GM23338 (cell line): ENCODE data around the gene MRPS12. TPM values are rescaled to one million over a fixed set of nuclear protein-coding genes. Genes with fewer than 3 reads are reported as not detected.
A peak's percentile ranks its signal among the peaks of the same experiment; 100 is the strongest.

Source experiments
- ATAC-seq: fragments of 200-7000 bp; cut with Tn5 transposase; 3 replicates; pipeline ENCODE4 v1.9.1; 2020
- DNase-seq: peaks from one replicate; pipeline ENCODE4 v3.0.0-alpha.2; 2015; ENCODE audit warnings: low spot score
- H2AFZ ChIP-seq: fragments of 200-600 bp; sonication (generic); 2 replicates; pipeline ENCODE4 v1.8.0; 2016; ENCODE audit warnings: antibody characterized with exemption, mild to moderate bottlenecking, moderate library complexity
- H3F3A ChIP-seq: fragments of 200-600 bp; sonication (generic); replicated peaks from 2 replicates; pipeline ENCODE4 v1.8.0; 2017; ENCODE audit warnings: antibody characterized with exemption, mixed run types, low read depth
- H3K27ac ChIP-seq: fragments of 200-600 bp; sonication (generic); 2 replicates; pipeline ENCODE4 v1.6.1; 2016; ENCODE audit warnings: low read depth
- H3K27me3 ChIP-seq: fragments of 200-600 bp; sonication (generic); 2 replicates; pipeline ENCODE4 v1.8.0; 2016; ENCODE audit warnings: mild to moderate bottlenecking, mixed run types, moderate library complexity; ENCODE audit not compliant: insufficient read depth
- H3K36me3 ChIP-seq: fragments of 200-600 bp; sonication (generic); 2 replicates; pipeline ENCODE4 v1.8.0; 2016; ENCODE audit warnings: mild to moderate bottlenecking; ENCODE audit not compliant: insufficient read depth
- H3K4me1 ChIP-seq: fragments of 200-600 bp; sonication (generic); 2 replicates; pipeline ENCODE4 v1.8.0; 2016; ENCODE audit warnings: mild to moderate bottlenecking, moderate library complexity; ENCODE audit not compliant: insufficient read depth
- H3K4me2 ChIP-seq: fragments of 200-600 bp; sonication (generic); 2 replicates; pipeline ENCODE4 v1.7.1; 2017; ENCODE audit warnings: mixed run types
- H3K4me3 ChIP-seq: fragments of 200-600 bp; sonication (generic); 2 replicates; pipeline ENCODE4 v1.6.1; 2016; ENCODE audit warnings: mixed run types
- H3K79me2 ChIP-seq: fragments of 200-600 bp; sonication (generic); replicated peaks from 2 replicates; pipeline ENCODE4 v1.8.0; 2017; ENCODE audit warnings: mild to moderate bottlenecking; ENCODE audit not compliant: insufficient read depth
- H3K9me2 ChIP-seq: fragments of 200-600 bp; sonication (generic); 2 replicates; pipeline ENCODE4 v1.8.0; 2017; ENCODE audit not compliant: insufficient read depth
- H4K20me1 ChIP-seq: fragments of 200-600 bp; sonication (generic); replicated peaks from 2 replicates; pipeline ENCODE4 v1.8.0; 2017; ENCODE audit warnings: mild to moderate bottlenecking; ENCODE audit not compliant: insufficient read depth
- H3K27ac Mint-ChIP-seq: 2 replicates; pipeline ENCODE4 v1.8.0; 2020; ENCODE audit warnings: inconsistent platforms, mild to moderate bottlenecking, moderate library complexity, mixed read lengths
- H3K27me3 Mint-ChIP-seq: 3 replicates; pipeline ENCODE4 v1.8.0; 2022; ENCODE audit warnings: low read depth, mild to moderate bottlenecking, moderate library complexity, mixed read lengths, inconsistent platforms; ENCODE audit not compliant: insufficient read depth, poor library complexity
- H3K36me3 Mint-ChIP-seq: 3 replicates; pipeline ENCODE4 v1.8.0; 2021; ENCODE audit warnings: low read depth, mild to moderate bottlenecking, inconsistent platforms, moderate library complexity, mixed read lengths
- H3K4me1 Mint-ChIP-seq: 3 replicates; pipeline ENCODE4 v1.8.0; 2020; ENCODE audit warnings: mild to moderate bottlenecking, inconsistent platforms, mixed read lengths
- H3K4me3 Mint-ChIP-seq: 3 replicates; pipeline ENCODE4 v1.8.0; 2021; ENCODE audit warnings: moderate library complexity, mild to moderate bottlenecking, inconsistent platforms, mixed read lengths
- H3K9me3 Mint-ChIP-seq: 3 replicates; pipeline ENCODE4 v1.8.0; 2020; ENCODE audit warnings: moderate library complexity, mild to moderate bottlenecking, inconsistent platforms, mixed read lengths
- CREB1 ChIP-seq: fragments of 250-450 bp; sonication (Bioruptor Pico); IDR thresholded peaks from 2 replicates; pipeline ENCODE4 v1.5.0; 2020; ENCODE audit warnings: low read depth, mild to moderate bottlenecking, moderate library complexity
- CTCF ChIP-seq, 2 experiments: fragments of 200-600 bp in 1 of 2; sonication (generic) in 1 of 2; conservative IDR thresholded peaks; 2 replicates each; pipeline versions ENCODE4 v1.5.1 to v1.6.1; 2016 to 2017; ENCODE audit warnings: antibody characterized with exemption in 2 of 2, low read depth in 2 of 2, mild to moderate bottlenecking in 2 of 2, moderate library complexity in 1 of 2
- ETS1 ChIP-seq: IDR thresholded peaks from 2 replicates; pipeline ENCODE4 v1.6.1; 2016; ENCODE audit warnings: antibody characterized with exemption
- EZH2 ChIP-seq: fragments of 200-600 bp; sonication (generic); IDR thresholded peaks from one replicate; pipeline ENCODE4 v1.8.0; 2017; ENCODE audit warnings: antibody characterized with exemption, mild to moderate bottlenecking, low read depth; ENCODE audit not compliant: unreplicated experiment
- EZH2phosphoT487 ChIP-seq: fragments of 200-600 bp; sonication (generic); IDR thresholded peaks from one replicate; pipeline ENCODE4 v1.8.1; 2018; ENCODE audit warnings: antibody characterized with exemption; ENCODE audit not compliant: unreplicated experiment
- JUNB ChIP-seq: IDR thresholded peaks from one replicate; pipeline ENCODE4 v1.6.1; 2016; ENCODE audit warnings: antibody characterized with exemption; ENCODE audit not compliant: unreplicated experiment
- NANOG ChIP-seq: IDR thresholded peaks from 2 replicates; pipeline ENCODE4 v1.6.1; 2016; ENCODE audit warnings: antibody characterized with exemption, borderline replicate concordance
- POLR2AphosphoS5 ChIP-seq: IDR thresholded peaks from 2 replicates; pipeline ENCODE4 v1.6.1; 2016; ENCODE audit warnings: antibody characterized with exemption, low read depth
- REST ChIP-seq: IDR thresholded peaks from one replicate; pipeline ENCODE4 v1.6.1; 2018; ENCODE audit warnings: antibody characterized with exemption; ENCODE audit not compliant: unreplicated experiment
- STAT1 ChIP-seq: IDR thresholded peaks from one replicate; pipeline ENCODE4 v1.6.1; 2016; ENCODE audit warnings: antibody characterized with exemption; ENCODE audit not compliant: unreplicated experiment
- ZNF114 ChIP-seq: fragments of 250-450 bp; sonication (Bioruptor Pico); IDR thresholded peaks from 2 replicates; pipeline ENCODE4 v1.5.0; 2020; ENCODE audit warnings: mild to moderate bottlenecking, moderate library complexity
- ZNF331 ChIP-seq: fragments of 250-450 bp; sonication (Bioruptor Pico); IDR thresholded peaks from 2 replicates; pipeline ENCODE4 v1.5.0; 2020; ENCODE audit warnings: low read depth, mild to moderate bottlenecking, moderate library complexity
- ZNF462 ChIP-seq: fragments of 250-450 bp; sonication (Bioruptor Pico); IDR thresholded peaks from 2 replicates; pipeline ENCODE4 v1.5.0; 2020; ENCODE audit warnings: mild to moderate bottlenecking, moderate library complexity
- polyA plus RNA-seq: library from polyadenylated mRNA; unstranded; fragments of >200 nt; fragmentation: Nextera tagmentation; extraction: Ambion mirVana; gene quantifications from 2 replicates; pipeline ENCODE4 v1.2.1, GENCODE V29; 2016
- total RNA-seq: library from RNA; depleted of rRNA; stranded (reverse); fragments of >200 nt; shearing (Covaris generic); gene quantifications from 2 replicates; pipeline ENCODE4 v1.2.3, GENCODE V29; 2014

MRPS12 gene
- total and polyA plus RNA-seq, 2 experiments from 2014 or later = 74.1 to 86.3 TPM

GRCh38 chr19:38944981-38945506 lies 14.3 kb downstream of the MRPS12 start:
- Histone ChIP-seq H3K36me3 (no peaks in the 10 kb centered on the region), H3K9me2 (no peaks in the 10 kb centered on the region), H3K4me2 (no peak overlapping the region), H3F3A (no peaks in the 10 kb centered on the region; the same call in 1 of the 2 replicates), H3K4me3 (no peak overlapping the region), H4K20me1 (no peaks in the 10 kb centered on the region; the same call in 1 of the 2 replicates), H3K4me1 (no peaks in the 10 kb centered on the region), H3K27me3 (no peaks in the 10 kb centered on the region), H3K27ac (no peak overlapping the region), H2AFZ (no peak overlapping the region), H3K79me2 (no peaks in the 10 kb centered on the region)
- no peak overlapping the region for H3K27ac Mint-ChIP-seq
- no peaks in the 10 kb centered on the region; the same call in 2 of the 3 replicates for H3K4me1 Mint-ChIP-seq
- ATAC-seq (no peak), DNase-seq (peak; percentile 35)
- H3K36me3 Mint-ChIP-seq = peaks cover 4% of the 10 kb centered on the region
- TF ChIP-seq STAT1 (no peak), EZH2phosphoT487 (no peak), REST (no peak), ZNF331 (CRISPR knock-in tag) (no peak), POLR2AphosphoS5 (no peak), ZNF462 (CRISPR knock-in tag) (no peak), ZNF114 (CRISPR knock-in tag) (no peak), CTCF (conservative IDR thresholded peaks at IDR 0.05; ENCODE audit: low read depth in 2 of 2) (no peak), ETS1 (no peak), JUNB (no peak), CREB1 (no peak), EZH2 (no peak), NANOG (no peak)
- peaks cover 15% of the 10 kb centered on the region for H3K27me3 Mint-ChIP-seq
- no peak overlapping the region for H3K4me3 Mint-ChIP-seq
- H3K9me3 Mint-ChIP-seq = peaks cover 4% of the 10 kb centered on the region; the same call in 2 of the 3 replicates
